HuH-7 (cell line): ENCODE data around the gene TGFA.

ENCODE experiments used
- DNase-seq: peaks from one replicate; pipeline ENCODE4 v3.0.0; 2011; ENCODE audit warnings: low spot score

Gene TGFA

DNA sequence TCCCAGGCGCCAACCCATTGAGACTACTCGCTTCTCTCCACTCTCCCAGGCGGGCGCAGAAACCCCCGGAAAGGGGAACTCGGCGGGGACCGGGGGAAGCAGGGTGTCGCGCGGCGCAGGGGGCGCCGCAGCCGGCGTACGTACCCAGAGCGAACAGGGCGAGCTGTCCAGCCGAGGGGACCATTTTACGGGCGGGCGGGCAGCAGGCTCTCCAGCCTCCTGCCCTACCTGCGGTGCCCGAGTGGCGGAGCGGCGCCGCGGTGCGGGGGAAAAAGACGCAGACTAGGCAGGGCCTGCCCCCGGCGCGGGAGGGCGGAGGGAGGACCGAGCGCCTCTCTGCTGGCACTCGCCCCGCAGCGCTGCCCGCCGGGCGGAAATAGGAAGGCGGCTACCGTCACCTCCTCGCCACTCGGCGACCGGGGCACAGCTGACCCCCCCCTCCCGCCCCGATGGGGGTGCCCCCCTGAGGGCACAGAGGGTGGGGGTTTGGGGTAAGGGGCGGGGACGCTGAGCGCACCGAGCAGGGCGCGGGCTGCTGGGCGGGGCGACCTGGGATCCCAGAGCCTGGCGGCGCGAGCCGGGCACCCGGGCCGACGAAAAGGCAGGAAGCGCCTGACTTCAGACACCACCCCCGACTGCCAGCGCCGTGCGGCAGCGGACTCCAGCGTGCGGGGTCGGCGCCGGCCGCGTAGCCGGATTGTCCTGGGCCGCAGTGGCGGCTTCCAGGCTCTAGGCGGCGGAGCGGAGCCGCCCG lies at the start of gene TGFA:
TGFA (minus strand) TSS at position 243 of the 754 bp plus-strand sequence; CDS start at position 184, 59 bp downstream.
- DNase-seq, result peak; percentile 73

DNA sequence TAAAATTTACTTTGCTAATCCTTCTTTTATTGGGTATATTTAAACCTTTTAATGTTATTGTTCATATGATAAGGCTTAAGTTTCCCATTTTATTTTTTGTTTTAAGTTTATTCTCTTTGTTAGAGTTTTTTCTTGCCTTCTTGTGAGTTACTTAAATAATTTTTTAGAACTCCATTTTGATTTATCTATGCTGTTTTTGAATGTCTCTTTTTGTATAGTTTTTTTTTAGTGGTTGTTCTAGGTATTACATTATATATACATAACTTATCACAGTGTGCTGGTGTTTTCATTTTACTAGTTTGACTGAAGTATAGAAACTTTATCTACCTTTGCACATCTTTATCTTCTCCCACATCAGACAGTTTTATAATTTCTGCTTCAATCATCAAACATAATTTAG lies 49.4 kb upstream of the TGFA start:
- no peak for DNase-seq

DNA sequence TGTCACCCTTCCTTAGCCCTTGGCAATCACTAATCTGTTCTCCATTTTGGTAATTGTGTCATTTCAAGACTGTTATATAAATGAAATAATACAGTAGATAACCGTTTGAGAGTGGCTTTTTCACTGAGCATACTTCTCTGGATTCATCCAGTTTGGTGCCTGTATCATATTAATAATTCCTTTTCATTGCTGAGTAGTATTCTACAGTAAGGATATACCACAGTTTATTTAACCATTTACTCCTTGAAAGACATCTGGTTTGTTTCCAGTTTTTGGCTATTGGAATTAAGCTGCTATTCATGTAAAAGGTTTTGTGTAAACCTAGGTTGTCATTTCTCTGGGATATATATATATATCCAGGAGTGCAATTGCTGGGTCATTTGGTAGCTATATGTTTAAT lies 44.6 kb upstream of the TGFA start:
- no peak for DNase-seq

DNA sequence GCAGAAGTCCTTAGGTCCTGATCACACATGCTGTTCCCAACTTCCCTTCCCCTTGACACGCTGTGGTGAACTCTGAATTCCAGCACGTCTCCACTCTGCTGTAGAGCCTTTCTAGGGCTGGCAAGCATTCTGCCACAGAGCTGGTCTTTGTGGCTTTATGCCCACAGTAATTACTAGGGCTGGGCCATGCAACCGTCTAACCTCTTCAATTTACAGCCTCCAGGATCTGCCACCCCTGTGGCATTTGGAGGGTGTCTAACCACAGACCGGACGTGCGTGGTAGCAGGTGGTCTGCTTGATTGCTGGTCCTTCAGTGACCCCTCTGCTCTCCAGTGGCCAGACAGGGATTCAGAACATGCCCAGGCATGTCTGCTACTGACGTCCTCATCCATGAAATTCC lies 43.1 kb upstream of the TGFA start:
- no peak for DNase-seq

DNA sequence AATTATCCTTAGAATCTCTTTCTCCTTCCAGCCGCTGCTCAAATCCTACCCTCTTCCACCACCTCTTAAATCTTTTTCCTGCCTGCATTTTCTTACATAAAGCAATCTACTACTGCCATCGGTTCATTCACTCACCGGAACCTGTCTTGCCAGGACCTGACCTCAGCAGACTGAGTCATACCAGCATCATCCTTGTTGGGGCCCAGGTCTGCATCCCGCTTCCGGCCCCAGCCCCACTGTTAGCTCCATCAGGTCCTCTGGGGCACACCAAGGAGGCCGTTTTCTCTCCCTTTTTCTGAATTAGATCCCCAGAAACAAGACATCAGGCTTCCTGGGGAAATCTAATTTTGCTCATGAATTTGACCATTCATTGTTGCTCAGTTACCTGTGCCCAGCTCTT lies 42.7 kb upstream of the TGFA start:
- no peak for DNase-seq

DNA sequence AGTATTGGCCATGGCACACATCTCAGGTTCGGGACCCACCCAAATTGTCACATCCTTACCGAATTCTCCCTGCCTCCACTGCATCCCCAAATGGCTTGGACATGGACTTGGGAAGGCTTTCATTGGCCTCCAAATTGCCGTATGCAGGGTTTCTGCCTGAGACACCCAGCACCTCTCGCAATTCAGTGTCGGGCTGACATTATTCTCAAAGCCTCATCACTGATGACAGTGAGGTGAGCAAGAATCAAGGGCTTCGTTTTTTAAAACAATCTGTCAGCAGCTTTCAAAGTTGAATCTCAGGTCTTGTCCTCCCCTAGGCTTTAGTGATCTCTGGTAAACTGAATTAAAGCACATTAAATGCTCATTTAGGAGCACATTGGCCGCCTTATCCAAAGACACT lies 29.5 kb upstream of the TGFA start:
- DNase-seq, result no peak

DNA sequence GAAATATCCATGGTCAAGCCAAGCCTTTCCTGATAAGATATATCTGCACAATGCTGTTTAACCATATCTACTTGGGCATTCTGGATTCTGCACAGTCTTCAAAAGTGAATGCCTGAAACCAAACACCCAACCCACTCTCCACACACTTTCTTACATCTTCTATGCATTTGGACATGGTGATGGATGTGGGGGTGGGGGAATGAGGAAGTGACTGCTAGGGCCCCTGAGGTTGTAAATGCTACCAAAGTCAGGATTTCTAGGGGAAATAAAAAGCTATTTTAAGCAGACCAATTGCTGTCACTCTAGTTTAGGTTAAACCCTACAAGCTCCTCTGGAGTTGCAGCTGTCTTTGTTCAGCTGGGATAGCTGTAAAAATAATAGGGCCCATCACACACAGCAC lies 26.7 kb upstream of the TGFA start:
- DNase-seq, result no peak

DNA sequence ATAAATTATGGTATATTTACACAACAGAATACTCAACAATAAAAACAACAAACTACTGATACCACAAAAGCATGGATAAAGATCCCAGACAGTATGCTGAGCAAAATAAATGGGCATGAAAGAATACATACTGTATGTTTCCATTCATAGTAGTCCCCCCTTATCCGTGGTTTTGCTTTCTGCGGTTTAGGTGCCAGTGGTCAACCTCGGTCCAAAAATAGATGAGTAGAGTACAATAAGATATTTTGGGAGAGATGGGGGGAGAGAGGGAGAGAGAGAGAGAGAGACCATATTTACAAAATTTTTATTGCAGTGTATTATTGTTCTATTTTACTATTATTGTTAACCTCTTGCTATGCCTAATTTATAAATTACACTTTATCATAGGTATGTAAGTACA lies 21.0 kb upstream of the TGFA start:
- no peak for DNase-seq

DNA sequence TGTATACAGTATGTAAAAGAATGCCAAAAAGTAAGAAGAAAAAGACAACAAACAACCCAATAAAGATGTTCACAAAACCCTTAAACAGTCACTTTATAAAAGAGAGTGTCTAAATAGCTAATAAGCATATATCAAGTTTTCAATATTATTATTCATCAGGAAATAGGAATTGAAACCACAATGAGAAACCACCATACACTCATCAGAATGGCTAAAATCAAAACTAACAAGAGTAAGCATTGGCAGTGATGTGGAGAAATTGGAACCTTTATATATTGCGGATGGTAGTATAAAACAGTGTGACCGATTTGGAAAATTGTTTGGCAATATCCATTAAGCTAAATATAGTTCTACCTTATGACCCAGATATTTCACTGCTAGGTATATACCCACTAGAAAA lies 20.5 kb upstream of the TGFA start:
- no peak for DNase-seq

DNA sequence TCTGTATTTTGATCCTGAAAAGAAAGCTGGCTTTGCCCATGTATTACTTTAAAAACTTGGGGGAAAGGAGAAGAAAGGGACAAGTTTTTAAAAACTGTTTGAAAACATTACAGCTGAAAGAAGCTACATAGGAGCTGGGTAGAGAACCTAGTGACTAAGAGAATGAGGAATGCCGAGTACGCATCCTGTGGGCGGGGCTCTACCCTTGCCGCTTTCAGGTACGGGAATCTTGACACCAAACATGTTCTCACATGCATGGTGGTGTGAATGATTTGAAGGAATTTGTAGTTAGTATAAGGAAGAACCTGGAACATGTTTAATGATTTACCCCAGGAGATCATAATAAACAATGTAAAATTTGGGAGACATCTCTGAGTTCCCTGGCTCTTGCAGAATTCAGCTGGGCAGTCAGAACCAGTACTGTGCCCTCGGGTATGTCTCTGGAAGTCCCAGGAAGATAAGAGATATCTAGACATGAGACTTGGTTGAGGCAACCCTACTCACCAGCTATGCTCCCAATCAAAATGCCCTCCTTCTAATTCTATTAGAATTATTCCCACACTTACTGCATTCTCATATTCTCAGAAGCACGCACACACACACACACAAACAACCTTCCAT lies 16.5 kb upstream of the TGFA start:
- no peak for DNase-seq

DNA sequence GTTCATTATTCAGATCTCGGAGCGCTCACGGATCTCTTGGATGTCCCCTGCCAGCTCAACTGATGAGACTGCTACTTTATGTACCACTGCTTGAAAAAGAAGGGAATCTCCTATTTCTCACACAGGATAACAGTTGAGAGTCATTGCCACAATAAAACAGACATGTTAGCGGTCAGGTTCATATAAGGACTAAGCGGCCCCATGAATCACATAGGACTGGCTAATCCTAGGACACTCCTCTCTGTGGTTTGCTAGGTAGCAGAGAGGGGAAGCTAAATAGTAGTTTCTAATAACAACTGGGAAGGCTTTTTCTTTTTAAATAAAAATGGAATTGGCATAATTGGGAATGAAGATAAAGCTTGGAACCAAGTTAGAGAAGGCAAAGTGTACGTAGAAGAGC lies 15.9 kb upstream of the TGFA start:
- DNase-seq, result no peak

DNA sequence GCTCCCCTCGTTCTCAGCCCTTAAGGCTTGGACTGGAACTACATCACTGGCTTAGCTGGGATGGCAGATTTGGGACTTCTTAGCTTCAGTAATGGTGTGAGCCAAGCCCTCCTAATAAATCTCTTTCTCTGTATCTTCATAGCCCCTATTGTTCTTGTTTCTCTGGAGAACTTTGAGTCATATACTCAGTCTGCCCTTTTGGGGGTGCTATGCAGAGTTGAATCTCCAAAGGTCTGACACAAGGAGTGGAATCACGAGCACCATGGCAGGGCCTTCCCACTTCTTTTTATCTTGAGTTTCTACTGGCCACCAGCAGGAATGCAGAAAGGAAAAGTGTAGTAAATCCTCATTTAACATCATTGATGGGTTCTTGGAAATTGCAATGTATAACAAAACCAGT lies 13.3 kb upstream of the TGFA start:
- no peak for DNase-seq

DNA sequence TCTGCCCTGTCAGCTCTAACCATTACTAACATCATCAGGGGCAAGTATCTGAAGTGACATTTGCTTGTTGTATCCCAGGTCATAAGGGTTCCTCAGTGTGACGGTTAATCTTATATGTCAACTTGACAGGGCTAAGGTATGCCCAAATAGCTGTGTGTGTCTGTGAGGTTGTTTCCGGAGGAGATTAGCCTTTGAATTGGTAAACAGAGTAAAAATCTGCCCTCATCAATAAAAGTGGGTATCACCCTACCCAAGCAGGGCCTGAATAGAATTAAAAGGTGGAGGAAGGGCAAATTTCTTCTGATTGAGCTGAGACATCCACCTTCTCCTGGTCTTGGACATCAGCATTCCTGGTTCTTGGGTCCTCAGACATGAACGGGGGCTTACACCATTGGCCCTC lies 12.8 kb upstream of the TGFA start:
- no peak for DNase-seq

DNA sequence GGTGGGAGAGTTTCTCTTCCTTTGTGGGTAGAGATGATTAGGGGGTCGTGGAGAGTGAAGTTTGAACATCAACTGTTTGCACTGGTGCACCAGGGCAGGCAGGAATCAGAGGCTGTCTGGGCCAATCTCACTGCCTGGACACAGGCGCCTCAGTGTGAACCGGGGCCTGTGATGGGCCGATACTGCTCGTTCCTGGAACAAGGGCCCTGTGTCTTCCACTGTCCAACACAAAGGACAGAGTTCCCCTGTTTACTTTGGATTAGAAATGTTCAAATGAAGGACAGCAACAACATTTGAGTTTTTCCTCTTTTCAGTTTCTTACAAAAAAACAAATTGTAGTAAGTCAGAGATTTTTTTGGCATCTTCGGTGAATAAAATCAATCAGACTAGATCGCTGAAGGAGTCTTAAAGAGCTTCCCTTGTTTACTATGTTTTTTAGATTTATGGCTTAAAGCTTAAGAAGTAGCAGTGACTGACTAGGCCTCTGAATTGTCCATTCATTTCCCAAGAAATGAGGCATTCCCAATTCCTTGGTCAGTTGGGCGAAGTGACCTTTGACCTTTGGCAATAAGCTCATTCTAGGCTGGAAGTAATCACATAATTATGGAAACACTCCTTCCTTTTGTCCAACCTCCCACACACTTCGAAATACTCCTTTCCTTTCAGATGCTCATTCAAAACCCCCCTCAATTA lies 11.6 kb upstream of the TGFA start:
- DNase-seq, result no peak

DNA sequence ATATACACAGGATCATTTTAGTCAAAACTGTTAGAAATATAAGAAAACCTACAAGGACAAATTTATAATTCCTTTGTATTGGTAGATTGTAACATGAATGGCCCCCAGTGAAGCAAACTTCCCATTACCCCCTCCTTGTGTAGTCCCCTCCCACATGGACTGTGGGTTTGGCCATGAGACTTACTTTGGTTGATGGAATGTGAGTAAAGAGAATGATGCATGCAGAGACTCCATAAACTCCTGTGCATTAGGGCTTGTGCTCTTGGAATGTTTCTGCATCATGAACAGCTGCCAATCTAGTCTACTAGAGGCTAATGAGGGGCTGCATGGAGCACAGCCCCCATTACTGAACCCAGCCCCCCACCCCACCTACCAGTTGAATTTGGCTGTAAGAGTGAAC lies 8.3 kb upstream of the TGFA start:
- no peak for DNase-seq

DNA sequence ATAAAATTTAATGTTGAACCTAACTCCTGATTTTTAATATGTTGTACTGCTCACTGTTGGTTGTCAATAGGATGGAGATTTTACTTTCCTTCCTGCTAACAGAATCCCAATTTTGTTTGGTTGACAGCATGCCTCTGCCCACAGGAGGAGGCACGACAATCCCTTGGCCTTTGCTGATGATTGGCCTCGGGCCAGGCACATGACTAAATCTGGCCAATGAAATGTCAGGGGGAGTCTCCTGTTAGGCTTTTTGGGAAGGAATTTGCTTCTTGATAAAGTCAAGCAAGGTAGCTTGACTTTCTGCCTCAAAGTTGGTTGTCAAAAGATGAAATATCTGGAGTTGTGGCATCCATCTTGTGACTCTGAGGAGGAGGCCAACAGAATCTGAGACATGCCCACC lies 6.8 kb upstream of the TGFA start:
- no peak for DNase-seq

DNA sequence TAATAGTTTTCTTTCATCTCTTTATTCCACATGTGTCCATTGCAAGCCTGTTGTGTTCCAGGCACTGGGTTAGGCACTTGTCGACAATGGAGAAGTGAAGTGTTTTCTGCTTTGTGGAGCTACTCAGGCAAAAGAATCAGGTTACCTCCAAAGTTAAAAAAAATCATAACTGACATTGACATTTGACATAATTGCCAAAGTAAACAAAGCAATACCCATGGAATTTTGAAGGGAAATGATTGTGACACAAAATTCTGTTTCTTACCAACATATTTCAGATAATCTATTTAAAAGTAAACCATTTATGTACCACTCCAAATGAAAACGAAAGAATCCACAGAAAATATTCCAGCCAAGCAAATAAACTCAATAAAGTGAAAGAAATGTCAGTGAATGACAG lies 6.4 kb upstream of the TGFA start:
- no peak for DNase-seq

DNA sequence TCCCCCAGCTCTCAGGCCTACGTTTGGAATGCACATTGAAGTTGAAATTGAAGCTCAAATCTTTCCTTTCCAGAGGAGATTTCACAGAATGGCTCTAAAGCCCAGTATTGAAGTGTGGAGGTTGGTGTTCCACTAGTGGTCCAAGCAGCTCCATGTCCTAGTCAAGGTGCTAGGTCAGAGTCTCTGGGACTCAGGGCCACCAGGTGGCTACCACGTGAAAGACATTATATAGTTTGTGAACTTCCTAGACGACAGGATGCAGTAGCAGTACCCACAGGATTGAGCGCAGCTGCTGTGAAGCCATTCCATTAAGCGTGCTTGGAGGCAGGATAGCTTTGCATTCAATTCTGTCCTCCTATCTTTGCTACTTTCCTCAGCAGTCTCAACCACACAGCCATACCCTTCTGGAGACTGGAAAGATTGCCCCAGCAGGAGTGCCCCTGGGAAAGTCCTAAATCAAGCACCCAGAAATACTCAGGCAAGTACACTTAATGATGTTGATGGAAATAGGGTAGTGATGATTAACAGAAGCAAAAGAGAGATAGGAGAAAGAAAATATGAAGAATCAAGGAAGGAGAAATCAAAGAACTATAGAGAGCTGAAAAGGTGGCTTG lies 4.7 kb upstream of the TGFA start:
- no peak for DNase-seq

DNA sequence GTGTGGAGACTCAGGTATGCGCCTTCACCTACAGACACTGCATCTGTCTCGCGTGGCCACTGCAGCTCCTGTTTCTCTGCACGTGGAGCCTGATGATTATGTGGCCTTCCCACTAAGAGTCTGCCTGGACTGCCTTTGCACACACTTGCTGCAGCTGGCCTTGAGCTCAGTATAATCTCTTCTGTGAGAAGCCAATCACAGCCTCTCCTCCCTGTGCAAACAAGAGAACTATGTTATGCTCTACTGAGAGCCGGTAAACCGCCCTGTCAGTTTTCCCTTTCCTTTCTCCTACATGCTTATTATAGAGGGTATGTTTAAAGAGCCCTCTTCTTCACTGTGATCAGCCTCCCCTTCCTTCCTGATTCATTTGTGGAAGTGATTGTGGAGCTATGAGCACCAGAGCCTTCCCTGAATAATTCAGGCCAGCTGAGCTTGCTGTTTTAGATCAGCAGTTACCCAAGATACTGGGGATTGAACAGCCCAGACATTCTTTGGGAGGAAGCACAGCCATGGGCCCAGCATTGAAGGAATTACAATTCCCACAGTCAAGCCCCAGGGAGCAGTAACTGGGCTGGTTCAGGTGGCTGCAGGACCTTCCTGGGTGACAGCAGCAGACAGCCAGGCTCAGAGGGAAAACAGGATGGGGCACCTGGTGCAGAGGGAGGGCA lies 3.7 kb upstream of the TGFA start:
- DNase-seq, result peak; percentile 64

DNA sequence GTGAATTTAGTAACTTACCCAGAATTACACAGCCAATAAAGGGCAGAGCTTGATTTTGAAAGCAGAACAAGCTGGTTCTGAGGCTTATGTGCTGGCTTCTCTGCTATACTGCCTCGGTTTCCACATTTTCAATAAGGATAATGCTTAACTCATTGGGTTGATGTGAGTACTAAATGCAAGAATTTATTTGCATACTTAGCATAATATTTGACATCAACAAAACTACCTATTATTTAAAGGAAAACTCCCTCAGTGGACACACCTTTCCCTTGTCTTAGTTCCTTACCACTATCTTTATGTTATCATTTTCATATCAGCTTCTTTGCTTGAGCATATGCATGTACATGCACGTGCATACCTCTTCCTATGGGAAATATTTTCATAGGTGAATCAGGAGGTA lies 3.0 kb upstream of the TGFA start:
- no peak for DNase-seq

DNA sequence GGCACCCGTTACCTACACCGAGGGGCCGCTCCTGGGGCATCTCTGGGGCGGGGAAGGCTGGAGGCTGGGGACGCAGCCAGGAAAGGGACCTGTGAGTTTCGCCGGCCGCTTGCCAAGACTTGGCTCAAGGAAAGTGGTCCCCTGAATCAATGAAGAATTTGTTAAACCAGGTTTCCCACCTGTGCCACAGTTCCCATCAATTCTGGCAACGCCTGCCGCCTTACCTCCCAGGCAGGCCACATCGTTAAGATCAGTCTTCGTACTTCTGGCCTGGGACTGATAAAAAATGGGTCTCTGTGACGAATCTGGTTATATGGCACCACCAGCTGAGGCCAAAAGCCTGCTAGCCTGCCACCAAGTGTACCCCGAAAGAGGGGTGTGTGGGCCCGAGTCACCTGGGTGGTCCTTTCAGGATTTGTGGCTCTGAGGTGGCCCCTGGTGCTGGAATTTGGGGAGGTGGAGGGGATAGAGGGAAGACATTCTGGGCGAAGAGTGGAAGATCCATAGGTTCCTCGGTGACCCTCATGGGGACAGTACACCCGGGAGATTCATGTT lies 789 bp upstream of the TGFA start:
- DNase-seq, result no peak

DNA sequence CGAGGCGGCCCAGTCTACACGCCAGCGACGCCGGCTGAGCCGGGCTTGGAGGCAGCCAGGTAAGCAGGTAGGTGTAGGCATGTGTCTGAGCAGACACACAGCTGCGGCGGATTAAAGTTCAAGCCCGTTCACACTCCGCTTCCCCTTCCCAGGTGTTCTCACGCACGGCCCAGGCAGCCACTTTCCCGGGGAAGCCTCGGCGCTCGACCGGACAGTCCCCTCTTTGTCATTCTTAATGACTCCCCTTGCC lies 367 bp downstream of the TGFA start:
- DNase-seq, result peak; percentile 24
